Fibroblast of lung (primary cell): Measurements from ENCODE around the gene CTXN2.

Experiments
- CTCF ChIP-seq, 2 donors: IDR thresholded peaks in 1 of 2; conservative IDR thresholded peaks in 1 of 2; 1 replicate in 1 of 2; 2 replicates in 1 of 2; pipeline ENCODE4 v1.5.1; 2011 to 2012; ENCODE audit warnings: low read length in 2 of 2, control low read depth in 1 of 2, inconsistent platforms in 1 of 2, low read depth in 1 of 2, mild to moderate bottlenecking in 1 of 2
- EZH2 ChIP-seq: IDR thresholded peaks from 2 replicates; pipeline ENCODE4 v1.5.1; 2012; ENCODE audit warnings: low read length, control low read depth, mild to moderate bottlenecking; ENCODE audit errors: missing control alignments

GRCh38 chr15:48233246-48233645, 41.8 kb downstream of the CTXN2 start:
- TF ChIP-seq CTCF (conservative IDR thresholded peaks at IDR 0.05 in 1 of 2, IDR thresholded peaks at IDR 0.05 in 1 of 2; ENCODE audit: low read depth in 1 of 2, low read length in 2 of 2) (no peak), EZH2 (no peak)
